IMR-90 (cell line): ENCODE results near the gene EPN1. TPM values are rescaled to one million over a fixed set of nuclear protein-coding genes. Genes with fewer than 3 reads are reported as not detected.

Experiments used
- ATAC-seq: fragments of 200-7000 bp; cut with Tn5 transposase; 2 replicates; pipeline ENCODE4 v1.9.1; 2020; ENCODE audit warnings: low read depth, mild to moderate bottlenecking, moderate library complexity
- BruUV-seq: library from RNA; stranded (reverse); fragments of 400-500 nt; replicated peaks from 2 replicates; lab custom pipeline; 2021; lab: Mats Ljungman, UMichigan
- CTCF ChIA-PET: fragments of 300-600 bp; formaldehyde crosslinking; extraction: SDS; loops from one replicate; lab custom pipeline; 2021; ENCODE audit warnings: antibody characterized with exemption; lab: Yijun Ruan, JAX
- POLR2A ChIA-PET: fragments of 300-600 bp; sonication (Branson Sonifier 250); formaldehyde crosslinking; loops from one replicate; lab custom pipeline; 2022; ENCODE audit warnings: antibody characterized with exemption; ENCODE audit not compliant: unreplicated experiment; lab: Charles Lee
- DNase-seq: peaks from one replicate; pipeline ENCODE4 v3.0.0; 2013
- H2AFZ ChIP-seq: replicated peaks from 2 replicates; pipeline ENCODE3; 2013; ENCODE audit warnings: low read length, mild to moderate bottlenecking; ENCODE audit not compliant: poor library complexity
- H2AK5ac ChIP-seq: 2 replicates; pipeline ENCODE4 v1.6.1; 2013; ENCODE audit warnings: low read depth, low read length, inconsistent platforms
- H2AK9ac ChIP-seq: replicated peaks from 2 replicates; pipeline ENCODE3; 2013; ENCODE audit warnings: mild to moderate bottlenecking, low read depth, low read length, moderate library complexity; ENCODE audit not compliant: poor library complexity
- H2BK120ac ChIP-seq: 2 replicates; pipeline ENCODE4 v1.6.1; 2013; ENCODE audit warnings: low read depth, low read length, inconsistent platforms
- H2BK15ac ChIP-seq: 3 replicates; pipeline ENCODE4 v1.6.1; 2013; ENCODE audit warnings: low read depth, low read length, inconsistent platforms
- H2BK20ac ChIP-seq: 2 replicates; pipeline ENCODE4 v1.6.1; 2013; ENCODE audit warnings: low read depth, mild to moderate bottlenecking, inconsistent platforms, low read length, moderate library complexity
- H2BK5ac ChIP-seq: 2 replicates; pipeline ENCODE4 v1.6.1; 2013; ENCODE audit warnings: mild to moderate bottlenecking, low read depth, low read length, inconsistent platforms; ENCODE audit not compliant: poor library complexity, severe bottlenecking
- H3K14ac ChIP-seq: replicated peaks from 2 replicates; pipeline ENCODE4 v1.6.1; 2013; ENCODE audit warnings: low read depth, low read length, inconsistent platforms
- H3K18ac ChIP-seq: 2 replicates; pipeline ENCODE4 v1.6.1; 2013; ENCODE audit warnings: low read depth, low read length, control low read depth
- H3K23ac ChIP-seq: 2 replicates; pipeline ENCODE4 v1.6.1; 2013; ENCODE audit warnings: low read depth, low read length, inconsistent platforms
- H3K27ac ChIP-seq: 2 replicates; pipeline ENCODE4 v1.5.1; 2013; ENCODE audit warnings: mild to moderate bottlenecking, control low read depth, low read length; ENCODE audit not compliant: insufficient read depth
- H3K27me3 ChIP-seq: 2 replicates; pipeline ENCODE4 v1.6.1; 2013; ENCODE audit warnings: low read length; ENCODE audit not compliant: control insufficient read depth, insufficient read depth
- H3K36me3 ChIP-seq: 2 replicates; pipeline ENCODE4 v1.6.1; 2013; ENCODE audit warnings: low read length, mixed read lengths; ENCODE audit not compliant: control insufficient read depth, insufficient read depth
- H3K4ac ChIP-seq: 2 replicates; pipeline ENCODE4 v1.6.1; 2013; ENCODE audit warnings: low read depth, low read length, inconsistent platforms
- H3K4me1 ChIP-seq: 2 replicates; pipeline ENCODE4 v1.6.1; 2013; ENCODE audit warnings: low read length, mixed read lengths; ENCODE audit not compliant: control insufficient read depth, insufficient read depth
- H3K4me2 ChIP-seq: 2 replicates; pipeline ENCODE4 v1.6.1; 2013; ENCODE audit warnings: low read depth, mild to moderate bottlenecking, control low read depth, low read length, moderate library complexity
- H3K4me3 ChIP-seq: 2 replicates; pipeline ENCODE4 v1.5.1; 2013; ENCODE audit warnings: low read depth, mild to moderate bottlenecking, control low read depth, low read length, moderate library complexity; ENCODE audit not compliant: insufficient read depth
- H3K56ac ChIP-seq: 2 replicates; pipeline ENCODE4 v1.6.1; 2013; ENCODE audit warnings: low read length, inconsistent platforms; ENCODE audit not compliant: insufficient read depth; ENCODE audit errors: extremely low read depth
- H3K79me1 ChIP-seq, 2 experiments: 2 replicates each; pipeline ENCODE4 v1.6.1; 2013; ENCODE audit warnings: low read length in 2 of 2, inconsistent platforms in 1 of 2, low read depth in 1 of 2
- H3K9ac ChIP-seq: 2 replicates; pipeline ENCODE4 v1.6.1; 2013; ENCODE audit warnings: low read depth, low read length, control low read depth
- H3K9me1 ChIP-seq: 2 replicates; pipeline ENCODE4 v1.6.1; 2013; ENCODE audit warnings: low read length, inconsistent platforms; ENCODE audit not compliant: insufficient read depth
- H3K9me3 ChIP-seq: 2 replicates; pipeline ENCODE4 v1.6.1; 2013; ENCODE audit warnings: low read length; ENCODE audit not compliant: control insufficient read depth, insufficient read depth
- H4K20me1 ChIP-seq: 2 replicates; pipeline ENCODE4 v1.6.1; 2013; ENCODE audit warnings: low read length, inconsistent platforms; ENCODE audit not compliant: insufficient read depth
- H4K5ac ChIP-seq: 2 replicates; pipeline ENCODE4 v1.6.1; 2013; ENCODE audit warnings: mild to moderate bottlenecking, low read depth, low read length, control low read depth
- H4K8ac ChIP-seq, 2 experiments: 2 replicates each; pipeline ENCODE4 v1.6.1; 2013; ENCODE audit warnings: low read depth in 2 of 2, low read length in 2 of 2, control low read depth in 1 of 2, inconsistent platforms in 1 of 2
- H4K91ac ChIP-seq: 2 replicates; pipeline ENCODE4 v1.6.1; 2013; ENCODE audit warnings: low read depth, low read length, inconsistent platforms; ENCODE audit not compliant: insufficient read depth
- WGBS, 2 experiments: methylation state at CpG; one replicate each; pipeline versions ENCODE4 v1.1.5 to v1.1.7; 2013; ENCODE audit warnings: missing lambda C conversion rate in 2 of 2; ENCODE audit not compliant: insufficient read length in 1 of 2; ENCODE audit errors: extremely low coverage in 2 of 2; 5-methylcytosine and 5-hydroxymethylcytosine counted together
- dilution Hi-C: fragments of 300-500 bp; cut with HindIII; formaldehyde crosslinking; loops from one replicate; pipeline ENCODE4 v1.14.3; 2018; ENCODE audit warnings: low sequenced_read_pairs; ENCODE audit not compliant: unreplicated experiment
- in situ Hi-C: fragments of 300-500 bp; cut with MboI; formaldehyde crosslinking; loops from 3 replicates; pipeline ENCODE4 v1.14.3; 2019; ENCODE audit warnings: low sequenced_read_pairs, inconsistent platforms, mixed read lengths
- intact Hi-C: fragments of 100-400 bp; cut with micrococcal nuclease; formaldehyde crosslinking; loops from 2 replicates; pipeline ENCODE4 v1.10.0; 2022
- polyA plus RNA-seq, 3 experiments: library from polyadenylated mRNA; depleted of rRNA; stranded (reverse); fragments of >200 nt; gene quantifications; 2 replicates each; pipeline ENCODE4 v1.2.3, GENCODE V29; 2012; ENCODE audit warnings: low replicate concordance in 1 of 3
- total RNA-seq: library from RNA; depleted of rRNA; stranded (reverse); fragments of >200 nt; gene quantifications from 2 replicates; pipeline ENCODE4 v1.2.3, GENCODE V29; 2012
- TF ChIP-seq, protein P1 (sequence below): conservative IDR thresholded peaks from 2 replicates; pipeline ENCODE4 v1.5.1; 2012; ENCODE audit warnings: mild to moderate bottlenecking, low read depth, low read length, improper control_type of control experiment

Gene EPN1
- total and polyA plus RNA-seq, 2 of the 4 experiments (the other 2 are of a cell fraction), result 19.0 to 122 TPM

DNA sequence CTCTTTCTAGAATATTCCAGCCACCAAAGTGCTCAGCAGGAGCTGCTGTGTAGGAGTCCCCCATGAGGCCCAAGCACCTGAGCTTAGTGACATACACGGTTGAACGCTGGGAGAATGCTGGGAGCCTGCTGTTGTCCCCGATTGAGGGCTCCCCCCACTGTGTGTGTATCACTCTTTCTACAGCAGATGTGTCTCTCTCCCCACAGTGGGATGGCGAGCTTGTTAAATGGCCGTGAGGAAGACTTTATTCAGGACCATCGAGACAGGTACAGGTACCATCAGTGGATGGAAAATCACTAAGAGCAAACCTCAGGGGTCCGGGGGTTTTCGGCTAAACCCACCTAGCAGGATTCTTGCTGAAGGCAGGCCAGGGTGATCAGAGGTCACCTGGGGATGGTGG, 22.7 kb downstream of the EPN1 start:
- no TSS peak for BruUV-seq
- H3K14ac ChIP-seq, result no peak overlapping the region
- H2BK20ac ChIP-seq, result no peak overlapping the region
- intact Hi-C loops, result no loop called here
- DNase-seq, result no peak
- no peak overlapping the region for H3K4me3 ChIP-seq
- H3K9ac ChIP-seq, result no peak overlapping the region
- H3K9me3 ChIP-seq, result no peaks in the 10 kb centered on the region
- CTCF ChIA-PET, result no interaction called here
- H2AK5ac ChIP-seq, result no peak overlapping the region
- no peak overlapping the region for H3K23ac ChIP-seq
- TF ChIP-seq, protein P1, sequence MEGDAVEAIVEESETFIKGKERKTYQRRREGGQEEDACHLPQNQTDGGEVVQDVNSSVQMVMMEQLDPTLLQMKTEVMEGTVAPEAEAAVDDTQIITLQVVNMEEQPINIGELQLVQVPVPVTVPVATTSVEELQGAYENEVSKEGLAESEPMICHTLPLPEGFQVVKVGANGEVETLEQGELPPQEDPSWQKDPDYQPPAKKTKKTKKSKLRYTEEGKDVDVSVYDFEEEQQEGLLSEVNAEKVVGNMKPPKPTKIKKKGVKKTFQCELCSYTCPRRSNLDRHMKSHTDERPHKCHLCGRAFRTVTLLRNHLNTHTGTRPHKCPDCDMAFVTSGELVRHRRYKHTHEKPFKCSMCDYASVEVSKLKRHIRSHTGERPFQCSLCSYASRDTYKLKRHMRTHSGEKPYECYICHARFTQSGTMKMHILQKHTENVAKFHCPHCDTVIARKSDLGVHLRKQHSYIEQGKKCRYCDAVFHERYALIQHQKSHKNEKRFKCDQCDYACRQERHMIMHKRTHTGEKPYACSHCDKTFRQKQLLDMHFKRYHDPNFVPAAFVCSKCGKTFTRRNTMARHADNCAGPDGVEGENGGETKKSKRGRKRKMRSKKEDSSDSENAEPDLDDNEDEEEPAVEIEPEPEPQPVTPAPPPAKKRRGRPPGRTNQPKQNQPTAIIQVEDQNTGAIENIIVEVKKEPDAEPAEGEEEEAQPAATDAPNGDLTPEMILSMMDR, result no peak
- H3K27ac ChIP-seq, result no peak overlapping the region
- no peaks in the 10 kb centered on the region for H3K4me1 ChIP-seq
- no peak overlapping the region for H3K56ac ChIP-seq
- no peak overlapping the region for H3K18ac ChIP-seq
- no peak overlapping the region for H4K91ac ChIP-seq
- no peak overlapping the region for H2AK9ac ChIP-seq
- no peaks in the 10 kb centered on the region for H3K27me3 ChIP-seq
- no peak overlapping the region for H4K5ac ChIP-seq
- H3K36me3 ChIP-seq, result peaks cover 43% of the 10 kb centered on the region
- WGBS, 2 experiments, result 95% methylated on average over 6 of the region's 8 CpGs; no CpG with 5 or more reads in 1 of the 2 experiments
- POLR2A ChIA-PET, result no interaction called here
- no peaks in the 10 kb centered on the region; a peak in 1 of 4 replicates for H3K79me1 ChIP-seq
- H4K8ac ChIP-seq, result no peak overlapping the region
- no peak overlapping the region for H2BK5ac ChIP-seq
- no peak overlapping the region for H2BK15ac ChIP-seq
- dilution Hi-C loops, result no loop called here
- no peak overlapping the region for H3K4me2 ChIP-seq
- H3K9me1 ChIP-seq, result no peaks in the 10 kb centered on the region
- no peak overlapping the region for H3K4ac ChIP-seq
- no peak overlapping the region for H2BK120ac ChIP-seq
- in situ Hi-C loops, result loop anchor here (25.0 kb wide), 1 partner anchor 440 kb away; the partner anchor contains the start of gene ZNF444
- no peak for ATAC-seq
- no peaks in the 10 kb centered on the region for H4K20me1 ChIP-seq
- no peak overlapping the region for H2AFZ ChIP-seq
